ENCODE measurements around the gene GATD1.

GATD1 gene

DNA sequence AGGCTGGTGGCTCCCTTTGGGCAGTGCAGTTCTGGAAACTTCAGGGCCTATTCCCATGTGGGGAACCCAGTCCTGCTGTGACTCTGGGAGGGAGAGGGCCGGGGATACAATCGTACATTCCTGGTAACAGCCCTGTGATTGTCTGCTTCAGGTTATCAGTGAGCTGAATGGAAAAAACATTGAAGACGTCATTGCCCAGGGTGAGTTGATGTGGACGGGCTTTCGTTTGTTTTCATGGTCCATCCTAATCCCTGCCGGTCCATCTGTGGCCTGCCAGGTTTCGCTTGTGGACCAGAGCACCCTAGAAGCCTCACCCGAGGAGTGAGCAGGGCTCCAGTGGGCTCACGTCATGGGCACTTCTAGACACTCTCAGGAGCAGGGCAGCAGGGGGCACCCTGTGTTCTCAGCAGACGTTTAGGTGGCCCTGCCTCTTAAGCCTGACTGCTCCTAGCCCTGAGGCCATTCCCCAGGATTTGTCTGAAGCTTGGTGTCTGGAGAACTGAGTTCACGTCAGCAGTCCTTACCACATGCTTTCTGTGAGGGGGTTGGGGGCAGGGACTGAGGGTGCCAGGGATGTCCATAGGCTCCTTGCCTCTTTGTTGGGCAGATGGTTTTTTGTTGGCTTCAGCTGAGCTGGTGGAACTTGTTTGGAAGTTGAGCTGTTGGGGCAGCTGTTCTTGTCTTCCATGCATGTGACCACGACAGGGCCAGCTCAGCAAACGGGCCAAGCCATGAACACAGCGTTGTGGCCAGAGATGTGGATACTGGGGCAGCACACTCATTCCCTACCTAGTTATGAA is 34.4 kb upstream of the GATD1 start:
- no peak for DNase-seq

DNA sequence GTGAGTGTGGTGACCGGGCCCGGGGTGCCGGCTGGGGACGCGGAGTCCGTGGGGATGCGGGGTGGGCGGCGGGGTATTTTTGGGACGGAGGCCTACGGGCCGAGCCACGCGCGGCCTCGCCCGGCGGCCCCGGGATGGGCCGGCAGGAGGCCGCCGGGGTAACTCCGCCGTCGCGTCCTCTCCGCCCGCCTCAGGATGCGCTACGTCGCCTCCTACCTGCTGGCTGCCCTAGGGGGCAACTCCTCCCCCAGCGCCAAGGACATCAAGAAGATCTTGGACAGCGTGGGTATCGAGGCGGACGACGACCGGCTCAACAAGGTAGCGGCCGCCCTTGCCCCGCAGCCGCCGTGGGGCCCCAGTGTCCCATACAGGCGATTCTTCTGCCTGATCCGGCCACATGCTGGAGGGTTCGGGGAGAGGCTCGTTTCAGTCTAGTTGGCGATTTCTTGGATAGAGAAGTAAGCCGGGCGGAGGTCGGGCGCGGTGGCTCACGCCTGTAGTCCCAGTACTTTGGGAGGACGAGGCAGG is 32.8 kb upstream of the GATD1 start:
- DNase-seq: no peak

DNA sequence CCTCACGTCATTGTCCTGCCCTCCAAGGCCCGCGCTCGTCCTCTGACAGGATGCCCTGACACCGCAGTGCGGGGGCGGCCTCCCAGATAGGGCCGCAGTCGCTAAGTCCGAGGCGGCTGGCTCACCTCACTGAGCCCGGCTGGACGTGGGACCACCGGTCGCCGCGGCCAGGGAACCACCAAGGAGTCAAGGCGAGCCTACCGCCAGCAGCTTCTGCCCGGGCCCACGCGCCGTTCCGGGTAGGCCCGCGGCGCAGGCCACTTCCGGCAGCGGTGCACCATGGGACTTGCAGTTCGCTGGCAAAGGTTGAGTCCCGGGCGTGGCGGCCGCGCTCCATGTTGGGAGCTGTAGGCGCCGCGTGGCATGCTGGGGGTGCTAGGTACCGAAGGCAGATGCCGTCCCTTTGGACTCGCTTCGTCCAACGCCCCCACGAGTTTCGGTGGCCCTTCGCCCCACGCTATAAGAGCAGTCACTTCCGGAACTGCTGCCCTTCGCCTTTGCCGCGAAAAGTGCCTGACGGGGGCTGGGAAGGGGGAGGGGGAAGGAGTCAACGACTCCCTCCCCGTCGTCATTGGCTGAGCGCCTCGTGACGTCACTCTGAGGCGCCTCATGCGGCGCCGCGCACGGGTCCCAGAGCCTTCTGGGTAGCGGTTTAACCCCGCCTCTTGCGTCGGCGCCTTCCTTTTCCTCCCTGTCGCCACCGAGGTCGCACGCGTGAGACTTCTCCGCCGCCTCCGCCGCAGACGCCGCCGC is 32.2 kb upstream of the GATD1 start, which contains the start of gene RPLP2:
Gene RPLP2 (plus strand): TSS at position 681 of the 753 bp plus-strand sequence. CDS start 268 bp downstream, outside the sequence.
- peak; percentile 99 for DNase-seq

DNA sequence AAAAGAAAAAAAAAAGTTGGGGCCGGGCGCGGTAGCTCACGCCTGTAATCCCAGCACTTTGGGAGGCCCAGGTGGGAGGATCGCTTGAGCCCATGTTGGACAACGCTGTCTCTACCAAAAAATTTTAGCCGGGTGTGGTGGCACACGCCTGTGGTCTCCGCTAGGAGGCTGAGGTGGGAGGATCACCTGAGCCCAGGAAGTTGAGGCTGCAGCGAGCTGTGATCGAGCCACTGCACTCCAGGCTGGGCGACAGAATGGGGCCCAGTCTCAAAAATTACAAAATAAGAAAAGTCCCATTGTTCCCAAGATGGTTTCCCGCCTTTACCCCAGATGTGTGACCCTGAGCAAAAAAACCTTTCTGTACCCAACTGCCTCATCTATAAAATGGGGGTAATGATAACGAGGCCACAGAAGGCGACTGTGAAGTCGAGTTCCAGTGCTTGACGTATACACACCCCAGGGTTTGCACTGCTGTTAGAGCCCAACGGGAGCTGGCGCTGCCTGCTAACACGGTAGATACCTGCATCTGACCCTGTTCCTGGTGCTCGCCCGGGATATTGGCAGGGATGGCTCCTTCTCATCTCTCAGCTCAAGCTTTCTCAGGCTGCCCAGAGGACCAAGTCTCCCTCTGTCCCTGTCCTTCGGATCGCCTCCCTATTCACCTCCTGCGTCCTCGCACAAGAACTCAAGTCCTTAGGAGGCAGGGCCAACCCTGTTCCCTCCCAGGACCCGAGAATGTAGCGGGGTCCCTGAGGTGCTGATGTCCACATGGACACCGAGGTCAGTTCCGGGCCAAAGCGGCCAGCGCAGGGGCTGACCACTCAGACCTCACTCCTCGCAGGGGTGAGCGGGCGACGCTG is 31.4 kb upstream of the GATD1 start:
- DNase-seq: no peak

DNA sequence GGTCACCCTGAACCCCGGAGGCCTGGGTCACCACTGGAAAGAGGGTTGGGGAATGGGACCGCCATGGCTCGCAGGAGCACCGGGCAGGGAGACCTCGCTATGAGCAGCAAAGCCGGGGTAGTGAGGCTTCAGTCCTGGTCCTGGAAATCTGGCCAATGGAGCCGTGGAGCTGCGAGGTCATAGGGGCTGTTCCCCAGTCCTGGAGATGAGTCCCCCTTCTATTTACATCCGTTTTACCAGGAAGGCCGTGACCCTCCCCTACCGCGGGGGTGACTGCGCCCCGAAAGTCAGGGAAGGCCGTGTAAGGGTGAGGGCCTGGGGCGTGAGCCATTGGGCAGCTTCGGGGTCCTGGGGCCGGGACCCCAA is 27.3 kb upstream of the GATD1 start:
- no peak for DNase-seq

DNA sequence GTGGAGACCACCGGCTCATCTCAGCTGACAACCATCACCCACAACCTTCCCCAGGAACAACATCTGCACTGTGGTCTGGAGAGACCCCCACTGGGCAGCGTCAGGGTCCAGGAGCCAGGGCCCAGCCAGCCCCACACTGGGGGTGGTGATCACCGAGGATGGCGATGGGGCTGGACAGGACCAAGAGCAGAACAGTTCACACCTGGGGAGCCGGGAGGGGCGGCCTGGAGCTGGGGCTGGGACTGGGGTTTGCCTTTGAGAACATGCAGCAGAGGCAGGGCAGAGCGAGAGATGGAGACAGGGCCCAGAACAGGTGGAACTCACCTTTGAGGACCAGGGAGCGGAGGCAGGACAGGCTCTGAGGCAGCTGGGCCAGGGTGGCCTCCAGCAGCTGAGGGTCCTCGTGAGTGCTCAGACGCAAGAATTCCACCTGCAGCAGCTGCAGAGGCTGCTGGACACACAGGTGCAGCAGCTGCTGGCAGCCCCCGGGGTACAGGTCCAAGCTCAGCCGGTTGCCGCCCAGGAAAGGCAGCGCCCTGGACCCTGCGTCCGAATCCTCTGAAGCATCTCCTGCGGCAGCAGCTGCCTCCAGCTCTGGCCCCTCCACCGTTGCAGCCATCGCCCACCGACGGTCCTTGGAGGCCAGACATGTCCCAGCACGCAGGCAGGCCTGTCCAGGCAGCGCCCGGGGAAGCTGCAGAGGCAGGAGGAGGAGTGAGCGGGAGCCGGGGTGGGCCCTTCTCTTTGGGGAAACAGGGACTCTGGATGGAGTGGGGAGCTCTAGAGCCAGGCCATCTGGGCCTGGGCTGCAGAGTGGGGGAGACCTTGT is 26.7 kb upstream of the GATD1 start:
- peak; percentile 89 for DNase-seq

DNA sequence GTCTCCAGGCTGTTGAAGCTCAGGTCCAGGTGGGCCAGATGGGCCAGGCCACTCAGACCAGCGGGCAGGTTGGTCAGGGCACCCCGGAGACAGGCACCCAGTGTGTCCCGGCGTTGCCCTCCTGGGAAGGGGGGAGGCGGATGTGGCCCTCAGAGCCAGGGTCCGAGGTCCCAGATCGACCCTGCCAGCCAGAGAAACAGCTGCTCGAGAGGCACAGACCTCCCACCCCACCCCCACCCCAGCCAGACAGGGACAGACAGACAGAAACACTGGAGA is 26.1 kb upstream of the GATD1 start:
- no peak for DNase-seq

DNA sequence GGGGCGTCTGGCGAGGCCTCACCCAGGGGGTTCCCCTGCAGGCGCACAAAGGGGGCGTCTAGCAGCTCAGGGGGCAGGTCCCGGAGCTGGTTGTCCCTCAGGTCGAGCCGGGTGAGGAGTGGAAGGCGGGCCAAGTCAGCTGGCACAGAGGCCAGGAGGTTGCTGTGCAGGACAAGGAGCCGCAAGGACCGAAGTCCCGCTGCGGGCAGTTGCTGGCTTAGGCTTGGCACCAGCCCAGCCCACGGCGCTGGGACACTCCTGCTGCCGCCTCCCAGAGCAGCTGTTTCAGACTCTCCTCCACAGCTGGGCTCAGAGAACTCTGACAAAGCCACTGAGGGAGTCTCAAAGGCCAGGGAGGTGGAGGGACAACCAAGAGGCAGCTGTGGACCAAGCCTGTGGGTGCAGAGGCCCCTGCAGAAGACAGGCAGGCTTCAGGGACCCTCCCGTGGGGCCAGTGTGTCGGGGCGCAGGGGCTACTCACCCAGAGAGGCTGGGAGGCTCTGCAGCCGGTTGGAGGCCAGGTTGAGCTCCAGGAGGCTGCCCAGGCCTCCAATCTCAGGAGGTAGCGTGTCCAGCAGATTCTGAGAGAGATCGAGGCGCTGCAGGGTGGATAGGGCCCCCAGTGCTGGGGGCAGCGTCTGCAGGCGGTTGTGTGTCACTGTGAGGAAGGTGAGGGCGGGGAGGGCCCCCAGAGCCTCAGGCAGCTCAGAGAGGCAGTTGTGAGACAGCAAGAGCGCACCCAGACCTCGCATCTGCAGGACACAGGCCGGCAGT is 25.6 kb upstream of the GATD1 start:
- peak; percentile 61 for DNase-seq

DNA sequence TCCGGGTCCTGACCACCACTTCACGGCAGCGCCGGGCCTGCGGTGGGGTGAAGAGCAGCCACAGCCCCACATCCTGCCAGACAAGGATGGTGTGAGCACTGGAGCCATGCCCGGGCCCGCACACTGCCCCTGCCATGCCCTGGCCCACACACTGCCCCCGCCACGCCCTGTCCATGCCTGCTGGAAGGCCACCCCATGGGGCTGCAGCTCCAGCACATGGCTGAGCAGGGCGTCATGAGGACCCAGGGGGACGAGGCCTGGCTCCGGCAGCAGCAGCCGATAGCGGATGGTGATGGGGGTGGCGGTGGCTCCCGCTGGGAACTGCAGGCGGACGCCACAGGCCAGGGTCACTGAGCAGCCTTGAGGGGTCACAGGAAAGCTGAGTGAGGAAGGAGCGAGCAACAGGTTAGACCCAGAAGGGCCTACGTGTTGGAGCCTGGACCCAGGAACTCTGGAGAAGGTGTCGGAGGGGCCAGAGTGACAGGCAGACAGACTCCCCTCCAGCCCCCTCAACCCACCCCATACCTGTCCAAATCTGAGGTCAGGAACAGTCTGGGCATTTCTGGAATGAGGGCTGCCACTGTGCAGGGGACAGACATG is 24.8 kb upstream of the GATD1 start:
- no peak for DNase-seq

DNA sequence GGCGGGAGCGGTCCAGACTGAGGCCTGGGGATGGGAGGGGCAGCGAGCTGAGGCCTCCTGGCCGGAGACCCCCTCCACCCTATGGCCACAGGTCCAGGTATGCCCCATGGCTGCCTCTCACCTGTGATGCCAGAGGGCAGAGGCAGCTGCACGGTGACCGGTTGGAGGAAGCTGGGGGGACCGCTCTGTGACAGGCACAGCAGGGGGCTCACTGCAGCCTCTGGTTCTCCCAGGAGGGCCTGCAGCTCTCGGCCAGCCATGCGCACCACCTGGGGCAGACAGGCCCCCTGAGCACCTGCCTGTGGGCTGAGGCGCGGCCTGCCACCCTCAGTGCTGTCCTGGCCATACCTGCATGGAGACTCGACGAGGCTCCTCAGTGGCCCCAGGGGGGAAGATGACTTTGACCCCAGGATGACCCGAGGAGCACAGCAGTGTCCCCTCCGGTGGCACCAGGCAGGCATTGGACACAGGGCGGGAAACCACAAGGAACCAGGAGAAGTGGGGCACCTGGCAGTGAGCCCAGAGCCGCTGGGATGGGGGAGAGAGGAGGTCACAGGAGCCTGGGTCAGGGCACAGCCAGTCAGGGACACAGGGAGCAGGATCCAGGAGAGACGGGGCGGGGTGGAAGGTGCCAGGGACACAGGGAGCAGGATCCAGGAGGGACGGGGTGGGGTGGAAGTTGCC is 24.0 kb upstream of the GATD1 start:
- no peak for DNase-seq

DNA sequence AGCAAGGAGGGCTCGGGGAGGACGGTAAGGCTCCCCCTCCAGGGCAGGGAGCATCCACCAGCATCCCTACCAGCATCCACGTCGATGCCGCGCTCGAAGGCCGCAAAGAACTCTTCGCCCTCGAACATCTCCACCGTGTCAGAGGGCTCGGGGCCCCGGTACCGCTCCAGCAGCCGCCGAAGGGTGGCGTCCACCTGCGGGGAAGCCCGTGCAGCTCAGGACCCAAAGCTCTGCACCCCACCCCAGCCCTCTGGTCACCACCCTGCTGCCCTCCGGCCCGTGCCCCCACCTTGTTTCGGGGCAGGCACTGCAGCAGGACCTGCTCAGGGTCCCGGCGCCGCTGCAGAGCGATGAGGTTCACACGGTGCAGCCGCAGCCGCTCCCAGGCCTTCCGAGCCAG is 23.2 kb upstream of the GATD1 start:
- DNase-seq: no peak

DNA sequence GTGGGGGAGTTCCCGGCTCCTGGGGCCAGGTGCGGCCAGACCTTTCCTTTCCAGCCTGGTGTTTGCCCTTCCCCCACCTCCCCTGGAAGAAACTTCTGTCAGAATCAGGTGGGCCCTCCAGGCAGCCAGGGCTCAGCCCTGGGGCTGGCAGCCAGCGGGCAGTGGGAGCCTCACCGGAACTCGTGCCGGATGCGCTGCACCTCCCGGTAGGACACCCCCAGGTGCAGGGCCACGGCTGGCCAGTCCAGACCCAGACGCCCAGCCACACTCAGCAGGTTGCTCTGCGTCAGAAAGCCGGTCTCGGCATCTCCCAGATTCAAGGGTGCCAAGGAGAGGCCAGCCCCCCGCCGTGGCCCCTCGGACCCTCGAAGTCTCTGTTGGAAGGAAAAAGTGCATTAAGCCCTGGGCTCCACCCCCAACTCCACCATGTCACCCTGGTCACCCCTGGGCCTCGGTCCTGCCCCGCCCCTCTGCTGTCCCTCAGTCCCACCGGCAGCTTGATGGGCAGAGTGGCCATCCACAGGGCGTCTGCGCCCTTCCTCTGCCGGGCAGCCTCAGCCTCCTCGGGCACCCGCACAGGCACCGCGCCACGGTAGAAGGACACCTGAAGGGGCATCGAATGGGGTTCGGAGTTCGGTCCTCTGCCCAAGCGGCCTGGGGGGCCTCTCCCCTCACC is 22.5 kb upstream of the GATD1 start:
- DNase-seq: no peak

DNA sequence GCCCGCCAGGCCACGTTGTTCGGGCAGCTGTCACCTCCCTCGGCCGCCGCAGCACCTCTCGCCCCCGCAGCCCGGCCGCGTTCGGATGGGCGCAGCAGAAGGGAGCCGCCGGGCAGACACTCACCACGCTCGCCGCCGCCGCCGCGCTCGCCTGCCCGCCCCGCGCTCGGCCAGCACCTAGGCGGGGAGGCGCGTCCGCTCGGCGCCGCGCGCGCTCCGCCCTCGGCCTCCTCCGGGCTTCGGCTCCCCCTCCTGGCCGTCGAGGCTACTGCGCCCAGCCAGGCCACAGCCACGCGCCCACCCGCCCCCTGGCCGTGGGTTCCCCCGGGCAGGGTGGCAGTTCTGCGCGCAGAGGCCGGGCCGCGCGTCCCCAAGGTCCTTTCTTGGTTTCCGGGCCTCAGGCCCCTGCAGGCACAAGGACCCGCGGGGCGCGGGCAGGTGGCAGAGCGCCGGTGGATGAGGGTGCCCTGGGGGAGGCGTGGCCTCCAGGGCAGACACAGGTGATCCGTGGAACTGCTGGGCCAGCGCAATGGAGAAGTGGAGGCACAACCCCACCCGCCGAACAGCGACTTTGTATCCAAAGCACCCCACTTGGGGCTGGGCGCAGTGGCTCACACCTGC is 20.9 kb upstream of the GATD1 start, which contains the start of gene SLC25A22:
Gene SLC25A22 (minus strand): TSS at position 189 of the 621 bp plus-strand sequence. CDS start 3,275 bp downstream, outside the sequence.
- DNase-seq: peak; percentile 100

DNA sequence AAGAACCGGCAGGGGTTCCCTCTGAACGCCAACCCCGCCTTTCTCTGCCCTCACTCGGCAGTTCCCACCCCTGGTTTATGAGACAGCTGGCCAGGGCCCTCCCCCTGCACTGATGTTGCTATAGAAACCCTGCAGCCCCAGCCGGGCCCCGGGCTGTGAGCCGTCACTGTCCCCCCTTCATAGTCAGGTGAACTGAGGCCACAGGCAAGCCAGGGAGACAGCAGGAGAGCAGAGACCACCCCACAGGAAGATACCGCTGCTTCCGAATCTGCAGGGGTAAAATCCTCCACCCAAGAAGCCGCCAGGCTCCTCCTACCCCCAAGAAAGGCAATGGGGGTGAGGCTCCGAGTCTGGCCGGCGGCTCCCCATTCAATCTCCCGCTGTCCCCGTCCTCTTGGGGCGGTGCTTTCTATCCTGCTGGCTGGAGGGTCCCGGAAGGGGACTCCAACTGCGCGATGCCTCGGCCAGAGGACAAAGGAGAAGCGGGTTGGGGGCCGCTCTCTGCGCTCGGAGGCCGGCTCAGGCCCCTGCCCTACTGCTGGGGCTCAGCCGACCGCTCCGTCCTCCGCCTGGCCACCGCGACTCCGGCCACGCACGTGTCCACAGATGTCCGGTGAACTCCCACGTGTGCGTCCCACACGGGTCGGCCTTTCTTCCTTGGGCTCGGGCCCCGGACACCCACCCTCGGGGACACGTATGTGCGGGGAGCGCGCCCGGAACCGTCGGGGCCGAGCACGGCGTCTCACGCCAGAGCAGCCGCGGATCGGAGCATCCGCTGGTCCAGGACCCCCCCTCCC is 20.2 kb upstream of the GATD1 start:
- peak; percentile 97 for DNase-seq

DNA sequence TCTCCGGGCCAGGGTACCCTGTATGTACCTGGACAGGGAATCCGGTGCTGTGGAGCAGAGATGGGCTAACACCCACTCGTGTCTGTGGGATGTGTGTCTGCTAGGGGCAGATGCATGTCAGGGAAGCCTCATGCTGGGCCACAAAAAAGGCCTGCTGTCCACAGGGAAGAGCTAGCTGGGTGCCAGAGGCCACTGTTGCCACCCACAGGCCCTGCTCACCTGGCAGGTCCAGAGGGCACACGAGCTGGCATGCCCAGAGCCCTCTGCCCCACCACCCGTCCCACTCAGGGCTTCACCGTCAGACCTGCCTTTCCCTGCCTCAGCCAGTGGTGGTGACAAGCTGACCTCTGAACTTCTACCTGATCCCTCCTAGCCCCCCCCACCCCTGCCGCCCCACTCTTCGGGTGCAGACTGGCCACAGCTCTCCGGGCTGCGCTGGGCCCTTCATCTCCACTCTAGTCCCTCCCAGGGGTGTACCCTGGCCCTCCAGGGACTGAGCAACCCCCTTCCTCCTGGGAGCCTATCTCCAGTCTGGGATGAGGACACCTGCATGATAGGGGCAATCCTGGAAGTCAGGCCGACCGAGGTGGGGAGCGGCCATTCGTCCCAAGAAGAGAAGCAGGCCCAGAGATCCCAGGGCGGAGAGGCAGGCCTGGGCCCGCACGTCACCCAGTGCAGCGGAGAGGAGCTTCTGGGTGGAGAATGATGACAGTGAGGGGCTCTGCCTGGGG is 19.4 kb upstream of the GATD1 start:
- DNase-seq: no peak

DNA sequence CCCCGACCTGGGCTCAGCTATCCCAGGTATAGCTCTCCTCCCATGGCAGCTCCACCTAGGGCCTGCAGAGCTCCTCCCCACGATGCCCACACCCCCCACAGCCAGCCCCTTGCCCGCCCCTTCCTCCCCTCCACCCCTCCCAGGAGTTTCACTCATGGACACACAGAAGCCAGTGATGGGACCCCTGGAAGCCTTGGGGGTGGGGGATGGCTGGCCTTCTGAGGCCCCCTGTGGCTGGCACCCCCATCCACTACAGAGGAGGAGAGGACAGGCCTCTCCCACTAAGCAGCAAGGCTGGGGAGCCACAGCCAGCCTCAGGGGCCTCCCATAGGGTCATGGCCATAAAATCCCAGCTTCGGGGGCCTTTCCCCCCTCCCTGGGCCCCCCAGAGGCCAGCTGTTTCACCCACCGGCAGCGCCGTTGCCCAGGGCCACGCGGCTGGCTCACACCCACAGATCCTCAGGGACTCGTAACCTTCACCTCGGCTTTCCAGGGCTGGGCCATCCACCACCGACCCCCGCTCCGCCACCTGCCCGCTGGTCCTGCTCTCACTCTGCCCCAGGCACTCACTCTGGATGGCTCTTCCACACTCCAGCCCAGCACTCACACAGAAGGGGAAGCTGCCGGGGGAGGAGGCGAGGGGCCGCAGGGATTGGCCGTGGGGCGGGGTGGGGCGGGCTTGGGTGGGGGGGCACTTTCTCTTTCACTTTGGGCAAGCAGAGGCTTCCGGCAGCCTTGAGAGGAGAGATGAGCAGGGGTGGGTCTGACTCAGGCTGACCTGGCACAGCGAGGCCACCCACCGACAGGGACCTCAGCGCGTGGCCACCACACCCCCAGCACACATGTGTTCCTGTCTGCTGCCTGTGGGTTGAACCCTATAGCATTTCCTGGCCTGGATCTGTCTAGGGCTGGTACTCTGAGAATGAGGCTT is 18.6 kb upstream of the GATD1 start:
- DNase-seq: peak; percentile 96
